Ovary (tissue), 3 donors: ENCODE measurements around the gene CORO1A.

Source experiments
- EP300 ChIP-seq: sonication (generic); formaldehyde crosslinking; IDR thresholded peaks from one replicate; pipeline ENCODE4 v1.6.1; 2017; ENCODE audit warnings: antibody characterized with exemption
- POLR2A ChIP-seq: fragments of 450-650 bp; IDR thresholded peaks from one replicate; pipeline ENCODE4 v1.6.1; 2017; ENCODE audit warnings: antibody characterized with exemption, mild to moderate bottlenecking, moderate library complexity
- TF ChIP-seq, protein P1 (sequence below), 3 donors: fragments of 450-650 bp in 2 of 3; fragments of 200-600 bp in 1 of 3; IDR thresholded peaks; one replicate each; pipeline versions ENCODE4 v1.5.1 to v1.8.0; 2016 to 2022; ENCODE audit warnings: antibody characterized with exemption in 3 of 3, mild to moderate bottlenecking in 1 of 3
- donor health status: DM: no; HTN: no; CAD: no.

DNA sequence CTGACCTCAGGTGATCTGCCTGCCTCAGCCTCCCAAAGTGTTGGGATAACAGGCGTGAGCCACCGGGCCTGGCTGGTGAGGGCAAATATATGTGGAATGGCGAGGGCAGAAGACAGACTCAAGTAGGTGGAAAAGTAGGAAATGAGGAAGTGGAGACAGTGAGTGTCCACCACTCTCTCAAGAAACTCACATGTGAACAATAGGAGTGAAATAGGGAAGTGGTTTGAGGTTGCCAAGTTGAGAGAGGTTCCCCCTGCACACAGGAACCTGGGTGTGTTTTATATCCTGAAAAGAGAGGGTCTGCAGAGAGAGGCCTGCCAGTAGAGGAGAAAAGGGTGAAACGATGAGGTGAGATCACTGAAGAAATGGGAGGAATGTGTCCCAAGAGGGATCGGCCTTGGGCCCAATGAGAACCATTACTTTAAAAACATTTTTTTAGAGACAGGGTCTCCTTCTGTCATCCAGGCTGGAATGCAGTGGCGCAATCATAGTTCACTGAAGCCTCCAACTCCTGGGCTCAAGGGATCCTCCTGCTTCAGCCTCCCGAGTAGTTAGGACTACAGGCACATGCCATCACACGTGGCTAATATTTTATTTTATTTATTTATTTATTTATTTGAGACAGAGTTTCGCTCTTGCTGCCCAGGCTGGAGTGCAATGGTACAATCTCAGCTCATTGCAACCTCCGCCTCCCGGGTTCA lies 17.1 kb upstream of the CORO1A start:
- TF ChIP-seq, protein P1, sequence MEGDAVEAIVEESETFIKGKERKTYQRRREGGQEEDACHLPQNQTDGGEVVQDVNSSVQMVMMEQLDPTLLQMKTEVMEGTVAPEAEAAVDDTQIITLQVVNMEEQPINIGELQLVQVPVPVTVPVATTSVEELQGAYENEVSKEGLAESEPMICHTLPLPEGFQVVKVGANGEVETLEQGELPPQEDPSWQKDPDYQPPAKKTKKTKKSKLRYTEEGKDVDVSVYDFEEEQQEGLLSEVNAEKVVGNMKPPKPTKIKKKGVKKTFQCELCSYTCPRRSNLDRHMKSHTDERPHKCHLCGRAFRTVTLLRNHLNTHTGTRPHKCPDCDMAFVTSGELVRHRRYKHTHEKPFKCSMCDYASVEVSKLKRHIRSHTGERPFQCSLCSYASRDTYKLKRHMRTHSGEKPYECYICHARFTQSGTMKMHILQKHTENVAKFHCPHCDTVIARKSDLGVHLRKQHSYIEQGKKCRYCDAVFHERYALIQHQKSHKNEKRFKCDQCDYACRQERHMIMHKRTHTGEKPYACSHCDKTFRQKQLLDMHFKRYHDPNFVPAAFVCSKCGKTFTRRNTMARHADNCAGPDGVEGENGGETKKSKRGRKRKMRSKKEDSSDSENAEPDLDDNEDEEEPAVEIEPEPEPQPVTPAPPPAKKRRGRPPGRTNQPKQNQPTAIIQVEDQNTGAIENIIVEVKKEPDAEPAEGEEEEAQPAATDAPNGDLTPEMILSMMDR (IDR thresholded peaks at IDR 0.05): no peak
- TF ChIP-seq EP300: no peak
- no peak for TF ChIP-seq POLR2A
